Dedifferentiated amniotic fluid mesenchymal stem cell (primary cell): ENCODE measurements around the gene ACTR3C.
"Not testable (repeated sequence)": the region's sequence is repeated elsewhere in the genome, so short reads cannot be mapped to it uniquely, and the experiment has no call there.

Experiments
- DNase-seq: peaks from one replicate; pipeline ENCODE4 v3.0.0-alpha.2; 2016; ENCODE audit errors: extremely low spot score

Gene ACTR3C

DNA sequence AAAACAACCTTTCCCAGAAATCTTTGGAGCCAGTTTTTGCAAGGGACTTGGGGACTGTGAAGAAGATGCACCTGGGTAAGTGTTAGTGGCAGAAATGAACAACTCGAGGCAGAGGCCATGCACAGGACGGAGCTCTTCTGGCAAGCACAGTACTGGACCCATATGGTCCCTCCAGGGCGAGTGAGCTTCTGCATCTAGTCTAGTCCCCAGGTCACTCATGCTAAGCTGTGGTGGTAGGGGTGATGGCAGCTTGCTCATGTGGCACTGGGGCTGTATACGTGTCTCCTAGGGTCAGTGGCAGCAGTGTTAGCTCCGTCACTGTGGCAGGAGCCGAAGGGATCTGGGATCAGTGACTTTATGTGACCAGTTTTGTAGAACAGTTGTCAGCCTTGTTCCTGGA lies 9.5 kb downstream of the ACTR3C start:
- no peak for DNase-seq

DNA sequence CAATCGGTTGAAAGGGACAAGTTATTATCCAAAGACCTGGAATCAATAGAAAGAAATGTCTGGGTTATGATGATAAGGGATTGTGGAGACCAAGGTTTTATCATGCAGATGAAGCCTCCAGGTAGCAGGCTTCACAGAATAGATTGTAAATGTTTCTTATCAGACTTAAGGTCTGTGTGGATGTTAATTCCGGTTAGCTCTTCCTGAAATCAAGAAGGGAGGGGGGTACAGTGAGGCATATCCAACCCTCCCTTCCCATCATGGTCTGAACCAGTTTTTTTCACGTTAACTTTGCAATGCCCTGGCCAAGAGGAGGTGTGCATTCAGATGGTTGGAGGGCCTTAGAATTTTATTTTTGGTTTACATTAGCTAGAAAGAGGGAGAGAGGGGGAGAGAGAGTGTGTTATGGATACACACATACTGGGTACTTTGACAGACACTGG lies 10.0 kb downstream of the ACTR3C start:
- no peak for DNase-seq

DNA sequence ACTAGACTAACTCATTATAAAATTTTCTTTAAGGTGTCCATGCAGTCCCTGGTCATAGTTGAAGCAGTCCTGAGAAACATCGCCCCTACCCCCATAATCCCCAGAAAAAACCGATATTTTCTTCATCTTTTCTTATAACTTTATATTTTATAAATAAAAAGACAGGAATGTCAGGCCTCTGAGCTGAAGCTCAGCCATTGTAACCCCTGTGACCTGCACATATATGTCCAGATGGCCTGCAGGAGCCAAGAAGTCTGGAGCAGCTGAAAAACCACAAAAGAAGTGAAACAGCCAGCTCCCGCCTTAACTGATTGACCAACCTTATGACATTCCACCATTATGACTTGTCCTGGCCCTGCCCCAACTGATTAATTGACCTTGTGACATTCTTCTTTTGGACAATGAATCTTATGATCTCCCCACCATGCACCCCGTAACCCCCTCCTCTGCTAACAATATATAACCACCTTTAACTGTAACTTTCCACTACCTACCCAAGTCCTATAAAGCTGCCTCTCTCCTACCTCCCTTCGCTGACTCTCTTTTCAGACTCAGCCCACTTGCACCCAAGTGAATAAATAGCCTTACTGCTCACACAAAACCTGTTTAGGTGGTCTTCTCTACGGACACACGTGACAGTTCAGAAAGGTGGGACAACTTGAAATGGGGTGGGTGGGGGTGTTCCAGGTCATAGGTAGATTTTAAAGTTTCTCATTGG lies 10.5 kb downstream of the ACTR3C start:
- DNase-seq = not testable (repeated sequence)

DNA sequence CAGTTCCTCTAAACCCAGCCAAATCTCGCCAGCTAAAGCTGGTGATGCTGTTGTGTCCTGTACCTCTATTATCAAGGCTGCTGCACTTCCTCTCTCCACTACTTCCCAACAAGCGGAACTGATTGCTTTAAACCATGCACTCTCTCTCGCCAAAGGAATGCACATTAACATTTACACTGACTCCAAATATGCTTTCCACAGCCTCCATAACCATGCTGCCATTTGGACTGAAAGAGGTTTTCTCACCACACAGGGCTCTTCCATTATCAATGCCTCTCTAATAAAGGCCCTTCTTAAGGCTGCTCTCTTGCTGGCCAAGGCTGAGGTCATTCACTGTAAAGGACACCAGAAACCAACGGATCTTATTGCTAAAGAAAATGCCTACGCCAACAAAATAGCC lies 11.6 kb downstream of the ACTR3C start:
- DNase-seq = no peak

DNA sequence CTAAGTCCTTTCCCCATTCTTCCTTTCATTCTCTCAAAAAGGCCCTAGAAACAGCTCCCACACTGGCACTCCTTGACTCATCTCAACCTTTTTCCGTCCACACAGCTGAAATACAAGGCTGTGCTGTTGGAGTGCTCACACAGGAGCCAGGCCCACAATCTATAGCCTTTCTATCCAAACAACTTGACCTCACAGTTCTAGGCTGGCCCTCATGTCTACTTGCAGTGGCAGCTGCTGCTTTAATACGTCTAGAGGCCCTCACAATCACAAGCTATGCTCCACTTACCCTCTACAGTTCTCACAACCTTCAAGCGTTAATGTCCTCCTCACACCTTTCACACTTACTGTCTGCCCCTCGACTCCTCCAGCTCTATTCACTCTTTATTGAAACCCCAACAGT lies 12.2 kb downstream of the ACTR3C start:
- no peak for DNase-seq

DNA sequence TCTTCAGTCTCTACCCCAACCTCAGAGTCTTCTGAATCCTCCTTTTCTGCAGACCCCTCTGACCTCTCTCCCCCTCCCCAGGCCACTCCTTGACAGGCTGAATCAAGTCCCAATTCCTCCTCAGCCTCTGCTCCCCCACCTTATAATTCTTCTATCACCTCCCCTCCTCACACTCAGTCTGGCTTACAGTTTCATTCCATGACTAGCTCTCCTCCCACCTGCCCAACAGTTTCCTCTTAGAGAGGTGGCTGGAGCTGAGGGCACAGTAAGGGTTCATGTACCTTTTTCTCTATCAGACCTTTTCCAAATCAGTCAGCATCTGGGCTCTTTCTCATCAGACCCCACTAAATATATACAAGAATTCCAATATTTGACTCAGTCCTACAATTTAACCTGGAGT lies 14.8 kb downstream of the ACTR3C start:
- no peak for DNase-seq

DNA sequence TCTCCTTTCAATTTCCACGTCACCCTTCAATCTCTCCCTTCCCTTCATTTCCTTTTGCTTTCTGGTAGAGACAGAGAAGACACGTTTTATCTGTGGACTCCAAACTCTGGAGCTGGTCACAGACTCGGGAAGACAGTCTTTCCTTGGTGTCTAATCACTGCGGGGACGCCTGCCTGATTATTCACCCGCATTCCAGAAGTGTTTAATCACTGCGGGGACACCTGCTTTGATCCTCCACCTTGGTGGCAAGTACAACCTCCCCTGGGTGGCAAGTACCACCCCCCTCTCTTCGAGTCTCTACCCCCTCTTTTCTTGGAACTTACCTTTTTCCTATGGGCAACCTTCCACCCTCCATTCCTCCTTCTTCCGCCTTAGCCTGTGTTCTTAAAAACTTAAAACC lies 15.4 kb downstream of the ACTR3C start:
- no peak for DNase-seq

DNA sequence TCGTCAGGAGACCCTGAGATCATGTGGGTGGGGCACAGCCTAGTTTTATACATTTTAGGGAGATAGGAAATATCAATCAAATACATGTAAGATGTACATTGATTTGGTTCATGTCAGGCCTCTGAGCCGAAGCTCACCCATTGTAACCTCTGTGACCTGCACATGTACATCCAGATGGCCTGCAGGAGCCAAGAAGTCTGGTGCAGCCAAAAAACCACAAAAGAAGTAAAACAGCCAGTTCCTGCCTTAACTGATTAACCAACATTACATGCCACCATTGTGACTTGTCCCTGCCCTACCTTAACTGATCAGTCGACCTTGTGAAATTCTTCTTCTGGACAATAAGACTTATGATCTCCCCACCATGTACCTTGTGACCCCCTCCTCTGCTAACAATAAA lies 16.2 kb downstream of the ACTR3C start:
- DNase-seq = no peak

DNA sequence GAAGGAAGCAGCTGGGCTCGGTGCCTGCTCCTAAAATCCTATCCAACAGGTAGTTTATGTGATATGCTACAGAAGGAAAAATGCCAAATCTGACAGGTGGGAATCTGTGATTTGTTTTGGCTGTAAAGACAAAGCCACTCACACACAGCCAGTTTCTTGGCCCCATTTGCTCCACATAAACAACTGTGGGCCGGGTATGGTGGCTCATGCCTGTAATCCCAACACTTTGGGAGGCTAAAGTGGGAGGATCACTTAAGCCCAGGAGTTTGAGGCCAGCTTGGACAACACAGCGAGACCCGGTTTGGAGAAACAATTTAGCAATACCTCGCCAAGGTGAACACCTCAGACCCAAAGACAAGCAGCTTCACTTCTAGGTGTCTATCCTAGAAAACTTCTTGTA lies 17.0 kb downstream of the ACTR3C start:
- not testable (repeated sequence) for DNase-seq

DNA sequence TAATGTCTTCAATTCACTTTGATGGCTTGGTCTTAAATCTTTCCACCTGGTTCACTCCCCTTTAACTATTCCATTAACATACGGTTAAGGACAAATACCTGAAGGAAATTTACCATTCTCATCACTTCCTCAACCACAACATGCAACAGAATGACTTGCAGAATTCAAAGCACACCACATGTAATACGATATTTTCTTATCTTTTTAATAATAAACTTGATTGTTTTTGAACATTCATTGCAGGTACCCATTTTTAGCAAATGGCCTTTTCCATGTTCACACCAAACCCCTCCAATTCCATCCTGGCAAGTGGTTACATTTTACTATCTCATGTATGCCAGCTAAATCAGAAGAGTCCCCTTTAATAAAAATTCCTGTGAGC lies 17.5 kb downstream of the ACTR3C start:
- not testable (repeated sequence) for DNase-seq

DNA sequence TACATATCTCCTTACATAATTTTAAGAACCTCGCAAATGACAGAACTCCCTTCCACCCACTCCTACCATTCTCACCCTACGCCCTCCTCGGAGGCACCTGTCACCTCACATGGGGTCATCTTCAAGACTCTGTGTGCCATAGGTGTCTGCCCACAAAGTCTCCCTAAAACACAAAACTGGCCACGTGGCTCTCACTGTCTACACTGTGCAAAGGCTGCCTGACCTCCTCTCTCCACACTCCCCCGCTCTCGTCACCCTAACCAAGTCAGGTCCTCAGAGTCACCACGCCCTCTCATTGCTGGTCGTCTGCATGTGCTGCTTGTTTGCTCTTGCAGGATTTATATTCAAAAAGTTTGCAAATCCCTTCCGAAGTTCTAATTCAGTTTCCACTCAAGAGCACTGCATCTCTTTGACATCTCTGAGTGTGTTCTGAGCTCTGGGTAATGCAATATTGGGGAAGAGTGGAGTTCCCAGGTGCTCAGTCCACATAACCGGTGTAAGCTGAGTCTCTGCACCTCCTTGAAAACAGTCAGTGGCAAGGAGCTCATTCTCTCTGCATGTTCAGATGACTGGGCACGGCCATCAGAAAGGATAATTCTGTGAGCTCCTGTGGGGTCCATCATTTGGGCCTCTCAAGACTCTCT lies 18.0 kb downstream of the ACTR3C start:
- DNase-seq = not testable (repeated sequence)

DNA sequence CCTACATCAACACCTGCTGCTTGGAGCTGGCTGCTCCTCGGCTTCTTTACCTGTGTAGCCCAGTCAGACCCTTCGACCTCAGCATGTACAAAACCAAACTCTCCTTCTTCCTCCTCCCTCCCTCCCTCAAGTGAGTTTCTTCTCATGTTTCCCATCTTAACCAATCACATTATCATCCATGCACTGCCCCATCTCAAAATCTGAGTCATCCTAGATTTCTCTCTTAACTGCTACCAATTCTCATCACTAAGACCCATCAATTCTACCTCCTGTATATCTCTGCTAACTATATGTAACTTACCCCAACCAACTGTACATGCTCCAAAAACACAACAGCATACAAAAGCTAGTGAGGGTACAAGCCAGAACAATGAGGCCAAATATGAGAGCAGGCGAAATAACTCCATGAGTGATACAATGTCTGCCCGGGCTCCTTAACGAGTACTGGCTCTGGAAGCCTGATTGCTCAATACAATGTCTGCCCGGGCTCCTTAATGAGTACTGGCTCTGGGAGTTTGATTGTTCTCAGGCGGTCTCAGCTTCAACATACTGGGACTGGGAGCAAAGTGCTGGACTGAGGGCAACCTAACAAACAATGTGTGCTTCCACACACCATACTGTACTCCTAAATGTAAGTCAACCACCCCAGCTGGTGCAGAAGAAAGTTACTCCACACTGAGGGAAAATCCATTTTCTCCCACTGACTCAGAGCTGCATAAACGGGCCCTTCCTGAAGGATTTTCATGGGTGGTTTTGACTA lies 18.7 kb downstream of the ACTR3C start:
- DNase-seq = not testable (repeated sequence)

DNA sequence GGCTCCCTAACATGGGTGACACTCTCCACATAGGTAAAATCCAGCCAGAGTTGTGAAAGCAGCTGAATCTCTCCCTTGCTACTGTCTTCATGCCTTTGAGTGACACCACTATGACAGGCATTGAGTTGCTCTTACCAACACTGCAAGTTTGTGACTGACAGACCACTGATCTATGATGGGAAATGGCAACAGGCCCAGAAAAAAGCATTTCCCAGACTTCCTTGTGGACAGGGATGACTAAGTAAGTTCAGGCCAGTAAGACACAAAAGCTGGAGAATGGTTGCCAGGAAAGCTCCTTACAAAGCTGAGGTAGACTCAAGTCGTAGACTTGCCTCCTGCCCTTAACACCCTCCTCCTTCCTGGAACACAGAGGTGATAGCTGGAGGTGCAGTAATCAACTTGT lies 20.4 kb downstream of the ACTR3C start:
- DNase-seq = not testable (repeated sequence)

DNA sequence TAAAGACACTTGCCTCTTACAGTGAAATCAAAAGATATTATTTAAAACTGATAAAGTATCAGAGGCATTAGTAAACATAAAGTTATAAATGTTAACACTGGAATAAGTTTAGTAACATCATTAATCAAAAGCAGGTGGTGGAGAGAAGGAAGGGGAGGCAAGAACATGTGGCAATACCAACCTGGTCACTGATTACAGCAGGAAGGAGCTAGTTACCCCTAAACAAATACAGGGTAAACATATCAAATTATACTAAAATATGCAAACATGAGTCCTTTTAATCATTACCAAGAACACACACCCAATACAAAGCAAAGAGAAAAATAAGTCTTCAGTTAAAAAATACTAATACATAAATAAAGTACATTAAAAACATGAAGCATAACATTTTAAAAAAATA lies 25.4 kb downstream of the ACTR3C start:
- DNase-seq = not testable (repeated sequence)

DNA sequence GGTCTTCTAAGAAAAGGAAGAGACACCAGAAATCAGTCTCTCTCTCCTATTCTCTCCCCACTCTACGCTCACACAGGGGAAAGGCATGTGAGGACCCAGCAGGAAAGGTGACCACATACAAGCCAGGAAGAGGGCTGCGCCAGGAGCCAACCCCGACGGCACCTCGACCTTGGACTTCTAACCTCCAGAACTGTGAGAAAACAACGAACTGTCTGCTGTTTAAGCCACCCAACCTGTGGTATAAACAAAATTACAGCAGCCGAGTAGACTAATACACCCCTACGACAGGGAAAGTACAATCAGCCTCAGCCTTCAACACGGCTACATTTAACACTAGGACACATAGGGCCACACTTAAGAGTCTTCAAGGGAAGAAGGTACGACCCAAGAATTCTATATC lies 26.5 kb downstream of the ACTR3C start:
- not testable (repeated sequence) for DNase-seq

DNA sequence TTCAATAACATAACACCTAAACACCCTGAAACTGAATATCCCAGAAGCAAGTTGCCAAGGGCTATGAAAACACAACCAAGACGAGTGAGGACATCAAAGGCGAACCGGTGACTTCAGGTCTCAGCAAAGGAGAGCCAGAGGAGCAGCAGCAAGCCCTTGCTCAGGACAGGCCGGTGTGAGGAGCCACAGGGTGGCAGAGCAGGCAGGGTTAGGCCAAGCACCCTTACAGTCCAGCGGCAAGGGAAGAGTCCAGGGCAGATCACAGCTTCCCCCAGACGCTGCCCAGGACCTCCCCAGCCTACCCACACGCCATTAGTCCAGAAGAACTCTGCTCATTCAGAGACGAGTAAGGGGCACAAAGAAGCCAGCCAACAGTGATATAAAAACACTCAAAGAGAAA lies 27.7 kb downstream of the ACTR3C start:
- not testable (repeated sequence) for DNase-seq

DNA sequence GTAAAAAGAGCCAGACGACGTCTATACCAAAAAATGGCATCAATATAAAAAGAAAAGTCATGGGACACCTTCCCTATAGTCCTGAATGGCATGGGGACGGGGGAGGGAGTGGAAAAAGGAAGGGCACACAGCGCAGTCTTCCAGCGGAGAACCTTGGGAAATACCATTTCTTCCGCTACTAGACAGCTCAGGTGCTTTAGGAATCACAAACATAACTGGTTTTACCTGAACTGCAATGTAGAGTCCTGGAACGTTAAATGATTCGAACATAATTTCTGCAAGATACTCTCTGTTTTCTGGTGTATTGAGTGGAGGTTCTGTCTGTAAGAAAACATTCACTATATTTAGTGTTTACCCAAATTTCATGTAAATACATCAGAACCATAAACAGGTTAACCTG lies 28.3 kb downstream of the ACTR3C start:
- not testable (repeated sequence) for DNase-seq

DNA sequence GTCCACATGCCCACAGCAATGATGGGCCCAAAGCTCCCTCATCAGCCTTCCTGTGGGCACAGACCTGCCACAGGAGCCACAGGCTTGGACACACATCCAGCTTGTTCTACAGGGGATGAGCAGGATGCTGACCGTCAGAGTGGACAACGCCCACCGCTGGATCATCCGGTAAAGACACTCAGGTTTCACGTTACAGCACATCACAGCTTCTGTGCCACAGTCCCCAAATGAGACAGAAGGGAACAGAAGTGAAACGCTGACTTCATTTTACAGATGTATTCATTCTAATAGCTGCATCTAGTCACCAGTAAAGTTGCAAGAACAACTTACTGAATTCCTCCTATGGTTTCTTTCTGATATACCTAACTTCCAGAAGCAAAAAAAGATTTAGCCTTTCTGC lies 33.0 kb downstream of the ACTR3C start:
- not testable (repeated sequence) for DNase-seq

DNA sequence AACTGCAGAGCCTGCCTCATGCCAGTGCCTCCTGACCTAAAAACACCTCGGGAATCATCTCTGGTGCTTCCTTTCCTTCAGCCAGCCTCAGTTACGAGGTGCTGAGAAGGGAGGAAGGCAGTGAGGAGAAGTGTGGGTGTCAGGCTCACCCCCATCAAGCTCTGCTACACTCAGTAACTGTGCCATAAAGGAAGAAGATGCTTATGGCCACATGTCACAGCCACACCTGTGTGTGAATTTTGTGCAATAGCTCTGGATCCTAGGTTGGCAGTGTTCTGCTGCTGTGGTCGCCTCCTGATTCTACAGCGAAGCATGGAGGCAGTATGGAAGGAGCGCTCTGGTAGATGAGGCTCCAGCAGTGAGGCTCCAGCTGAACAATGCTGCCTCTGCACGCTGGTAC lies 34.5 kb downstream of the ACTR3C start:
- DNase-seq = not testable (repeated sequence)

DNA sequence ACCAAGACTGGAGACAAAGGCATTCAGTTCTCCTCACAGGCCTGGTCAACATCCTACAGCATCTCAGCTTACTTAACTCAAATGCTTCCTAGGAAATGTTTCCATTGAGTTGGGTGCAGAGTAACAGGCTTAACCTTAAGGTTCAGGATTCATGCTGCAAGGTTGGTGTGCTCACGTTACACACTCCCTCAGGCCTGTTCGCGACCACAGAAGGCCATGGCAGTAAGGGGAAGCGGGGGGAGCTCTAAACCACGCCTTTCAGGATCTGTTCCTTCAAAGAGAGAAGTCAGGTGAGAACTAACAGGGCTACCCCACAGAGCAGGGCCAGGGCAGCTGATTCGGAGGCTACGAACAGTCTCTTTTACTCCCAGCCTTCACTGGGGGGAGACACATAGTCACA lies 35.5 kb downstream of the ACTR3C start:
- DNase-seq = not testable (repeated sequence)

DNA sequence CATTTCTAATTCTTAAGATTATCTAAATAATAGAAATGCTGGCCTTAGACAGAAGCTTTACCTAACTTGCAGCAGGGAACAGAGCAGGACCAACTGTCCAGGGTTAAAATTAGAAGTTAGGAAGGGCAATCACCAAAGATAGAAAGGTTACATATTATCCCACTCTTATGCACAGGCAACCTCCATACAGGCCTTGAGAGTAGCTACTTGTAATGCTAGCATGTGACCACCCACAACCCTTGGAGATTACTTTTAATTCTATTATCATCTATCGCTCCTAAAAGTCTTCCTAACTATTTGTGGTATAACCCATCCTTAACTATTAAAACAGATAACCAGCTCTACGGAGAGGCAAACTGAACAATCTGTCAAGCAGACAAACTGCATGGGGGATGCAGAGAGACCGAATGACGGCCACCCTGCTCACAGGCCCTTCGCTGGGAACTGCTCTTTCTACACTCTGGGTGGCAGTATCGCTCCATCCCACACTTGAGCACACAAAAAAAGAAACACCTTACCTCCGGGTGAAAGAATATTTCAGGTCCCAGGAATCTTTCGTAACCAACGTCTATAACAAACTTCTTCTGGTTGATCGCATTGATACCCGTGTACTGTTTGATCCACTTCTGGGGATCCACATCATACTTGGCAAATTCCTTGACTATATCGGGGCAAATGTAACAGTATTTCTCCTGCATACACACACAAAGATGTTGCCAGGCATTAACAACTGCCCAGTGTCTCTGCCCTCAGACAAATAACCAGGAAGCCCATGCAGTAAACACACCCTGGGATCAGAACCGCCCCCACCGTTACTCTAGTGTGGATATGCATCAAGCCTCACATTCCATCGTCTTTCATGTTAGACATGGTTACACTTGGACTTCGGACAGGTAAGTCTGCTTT lies 37.2 kb downstream of the ACTR3C start:
- not testable (repeated sequence) for DNase-seq

DNA sequence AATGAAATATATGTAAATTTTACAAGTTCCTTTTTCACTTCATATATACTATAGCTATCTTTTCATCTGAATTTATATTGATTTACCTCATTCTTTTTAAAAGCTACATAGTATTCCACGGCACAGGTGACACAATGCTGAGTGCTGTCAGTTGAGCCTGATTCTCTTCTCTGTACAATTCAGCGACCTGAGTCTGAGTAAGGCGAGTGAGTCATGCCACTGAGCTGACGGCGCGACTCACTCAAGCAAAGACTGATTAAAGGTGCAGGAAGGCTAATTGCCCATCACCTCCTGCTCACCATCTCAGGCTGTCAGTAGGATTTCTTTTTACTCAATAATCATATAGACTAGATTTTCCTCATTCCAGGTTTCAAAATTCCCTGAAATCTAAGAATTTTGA lies 39.7 kb downstream of the ACTR3C start:
- DNase-seq = not testable (repeated sequence)
